Skeletal muscle satellite cell (primary cell): ENCODE results near the gene THADA.

ENCODE experiments used
- H3K27me3 ChIP-seq: 2 replicates; pipeline ENCODE4 v1.7.0; 2013; ENCODE audit warnings: low read length; ENCODE audit not compliant: control insufficient read depth, insufficient read depth
- H3K36me3 ChIP-seq: 2 replicates; pipeline ENCODE4 v1.7.0; 2013; ENCODE audit warnings: mild to moderate bottlenecking, control low read depth, low read length; ENCODE audit not compliant: insufficient read depth
- H3K4me1 ChIP-seq: 2 replicates; pipeline ENCODE4 v1.7.0; 2013; ENCODE audit warnings: low read length; ENCODE audit not compliant: control insufficient read depth, insufficient read depth
- H3K4me2 ChIP-seq: 2 replicates; pipeline ENCODE4 v1.7.0; 2013; ENCODE audit warnings: mild to moderate bottlenecking, low read length
- H3K4me3 ChIP-seq: 2 replicates; pipeline ENCODE4 v1.7.0; 2013; ENCODE audit warnings: low read length
- H3K9ac ChIP-seq: 2 replicates; pipeline ENCODE4 v1.7.0; 2013; ENCODE audit warnings: mild to moderate bottlenecking, low read depth, low read length, moderate library complexity
- H3K9me3 ChIP-seq: replicated peaks from 2 replicates; pipeline ENCODE4 v1.7.0; 2013; ENCODE audit warnings: mild to moderate bottlenecking, control low read depth, low read length

THADA gene

DNA sequence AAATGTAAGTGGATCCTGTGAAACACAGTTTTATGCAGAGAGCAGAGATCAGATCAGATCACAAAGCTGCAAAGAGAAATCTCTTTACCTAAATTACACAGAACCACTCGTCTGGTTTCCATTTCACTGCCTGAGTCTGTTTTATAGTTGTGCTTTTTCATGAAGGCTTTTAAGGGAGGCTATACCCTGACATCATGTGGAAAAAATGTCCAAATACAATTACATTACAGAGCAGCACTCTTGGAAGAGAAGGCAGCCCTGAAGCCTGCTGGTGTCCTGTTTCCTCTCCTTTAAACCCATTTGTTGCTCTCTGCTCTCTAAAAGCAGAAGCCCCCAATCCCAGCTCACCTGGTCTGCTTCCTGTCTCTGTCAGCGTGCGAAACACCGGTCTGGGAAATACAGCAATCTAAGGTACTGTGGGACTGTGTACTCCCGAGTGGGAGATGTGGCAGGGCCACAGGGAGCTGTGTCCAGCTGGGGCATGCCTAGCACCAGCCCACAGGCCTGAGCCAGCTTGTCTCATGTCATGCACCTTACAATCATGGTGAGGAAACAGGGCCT, 344.6 kb downstream of the THADA start:
- peak overlapping the region; percentile 27 for H3K4me2 ChIP-seq
- no peaks in the 10 kb centered on the region for H3K36me3 ChIP-seq
- H3K9ac ChIP-seq, result peak overlapping the region; percentile 29
- peaks cover 12% of the 10 kb centered on the region for H3K4me1 ChIP-seq
- H3K4me3 ChIP-seq, result no peak overlapping the region
- H3K27me3 ChIP-seq, result no peaks in the 10 kb centered on the region
- H3K9me3 ChIP-seq, result no peaks in the 10 kb centered on the region

DNA sequence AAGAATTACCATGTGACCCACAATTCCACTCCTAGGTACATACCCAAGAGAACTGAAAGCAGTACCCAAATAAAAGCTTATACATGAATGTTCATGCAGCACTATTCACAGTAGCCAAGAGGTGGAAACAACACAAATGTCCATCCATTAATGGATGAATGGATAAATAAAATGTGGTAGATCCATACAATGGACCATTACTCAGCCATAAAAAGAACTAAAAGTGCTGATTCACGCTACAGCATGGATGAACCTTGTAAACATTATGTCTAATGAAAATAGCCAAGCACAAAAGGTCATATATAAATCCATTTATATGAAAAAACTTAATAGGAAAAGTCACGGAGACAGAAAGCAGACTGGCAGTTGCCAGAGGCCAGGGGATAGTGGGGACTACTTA, 345.8 kb downstream of the THADA start:
- Histone ChIP-seq H3K36me3 (no peaks in the 10 kb centered on the region), H3K27me3 (no peaks in the 10 kb centered on the region), H3K4me2 (no peak overlapping the region), H3K9ac (no peak overlapping the region), H3K9me3 (no peaks in the 10 kb centered on the region), H3K4me3 (no peak overlapping the region), H3K4me1 (peaks cover 12% of the 10 kb centered on the region)

DNA sequence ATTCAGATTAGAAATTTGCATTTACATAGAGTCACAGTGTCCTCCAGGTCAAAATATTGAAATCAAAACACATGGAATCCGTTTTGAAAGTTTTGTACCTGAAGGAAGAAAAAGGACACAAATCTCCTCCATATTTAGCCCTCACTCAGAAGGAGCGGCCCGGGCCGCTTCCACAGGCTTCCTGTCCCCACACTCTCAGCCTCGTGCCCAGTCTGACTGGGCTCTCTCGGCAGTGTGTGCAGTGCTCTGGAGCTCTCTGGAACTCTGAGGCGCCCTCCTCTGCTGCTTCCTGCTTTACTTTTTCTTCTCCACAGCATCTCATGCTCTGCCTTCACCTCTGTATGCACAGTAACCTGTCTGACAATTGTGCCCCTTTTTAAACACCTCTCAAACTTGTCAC, 347.2 kb downstream of the THADA start:
- Histone ChIP-seq H3K27me3 (no peaks in the 10 kb centered on the region), H3K4me3 (no peak overlapping the region), H3K9me3 (no peaks in the 10 kb centered on the region), H3K9ac (no peak overlapping the region), H3K36me3 (no peaks in the 10 kb centered on the region), H3K4me2 (no peak overlapping the region), H3K4me1 (peaks cover 12% of the 10 kb centered on the region)

DNA sequence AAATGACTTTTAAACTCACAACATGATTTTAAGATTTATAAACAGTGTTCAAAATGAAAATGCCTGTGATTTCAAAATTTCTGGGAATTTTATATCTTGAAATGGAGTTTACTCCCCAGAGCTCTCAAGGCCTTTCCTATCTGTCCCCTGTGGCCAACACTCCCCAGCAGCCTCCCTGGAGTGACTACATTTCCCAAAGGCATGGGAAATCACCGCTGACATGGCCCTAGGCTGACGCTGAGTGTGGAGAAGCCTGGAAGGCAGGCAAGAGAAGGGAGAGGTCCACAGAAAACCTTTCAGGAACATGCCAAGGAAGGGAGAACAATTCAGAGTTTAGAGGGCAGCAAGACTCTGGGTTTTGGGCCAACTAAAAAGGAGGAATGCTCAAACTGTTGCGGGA, 349.2 kb downstream of the THADA start:
- H3K36me3 ChIP-seq, result no peaks in the 10 kb centered on the region
- no peaks in the 10 kb centered on the region for H3K27me3 ChIP-seq
- H3K9ac ChIP-seq, result no peak overlapping the region
- H3K4me3 ChIP-seq, result no peak overlapping the region
- H3K4me1 ChIP-seq, result peaks cover 11% of the 10 kb centered on the region
- no peak overlapping the region for H3K4me2 ChIP-seq
- H3K9me3 ChIP-seq, result no peaks in the 10 kb centered on the region

DNA sequence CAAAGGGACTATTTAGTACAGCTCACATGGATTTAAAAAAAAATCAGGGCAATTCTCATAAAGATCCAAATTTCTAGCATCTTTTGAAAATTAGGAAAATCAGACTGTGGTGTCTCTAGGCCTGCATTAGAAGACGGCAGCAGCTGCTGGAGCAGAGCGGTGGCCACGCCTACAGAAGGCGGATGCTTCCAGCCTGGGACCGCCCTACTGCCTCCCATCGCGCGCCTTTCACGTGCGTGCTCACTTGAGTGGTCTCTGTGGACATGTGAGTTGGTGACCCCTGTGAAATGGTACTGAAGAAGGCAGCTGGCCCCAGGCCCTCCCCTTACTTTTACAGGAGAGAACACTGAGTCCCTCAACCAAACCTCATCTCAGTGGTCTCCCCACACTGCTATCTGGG, 354.3 kb downstream of the THADA start:
- H3K9me3 ChIP-seq, result no peaks in the 10 kb centered on the region
- no peaks in the 10 kb centered on the region for H3K27me3 ChIP-seq
- no peak overlapping the region for H3K9ac ChIP-seq
- no peaks in the 10 kb centered on the region for H3K36me3 ChIP-seq
- no peak overlapping the region for H3K4me2 ChIP-seq
- no peak overlapping the region for H3K4me3 ChIP-seq
- peaks cover 20% of the 10 kb centered on the region for H3K4me1 ChIP-seq

DNA sequence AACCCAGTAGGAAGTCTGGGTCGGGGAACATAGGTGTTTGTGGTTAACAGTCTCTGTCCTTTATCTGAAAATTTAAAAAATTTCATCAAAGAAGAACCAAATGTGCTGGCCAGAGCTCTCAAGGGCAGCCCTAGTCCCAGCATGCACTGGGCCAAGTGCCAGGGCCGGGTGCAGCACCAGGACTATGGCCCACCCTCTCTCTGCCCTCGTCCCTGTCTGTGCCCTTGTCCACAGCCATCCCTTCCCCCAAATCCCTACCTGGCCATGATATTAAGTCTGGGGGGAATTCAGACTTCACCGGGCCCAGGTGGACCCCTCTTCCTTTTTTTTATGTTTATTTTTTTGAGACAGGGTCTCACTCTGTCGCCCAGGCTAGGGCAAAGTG, 355.1 kb downstream of the THADA start:
- Histone ChIP-seq H3K4me1 (peaks cover 20% of the 10 kb centered on the region), H3K9ac (no peak overlapping the region), H3K9me3 (no peaks in the 10 kb centered on the region), H3K4me3 (no peak overlapping the region), H3K36me3 (no peaks in the 10 kb centered on the region), H3K27me3 (no peaks in the 10 kb centered on the region), H3K4me2 (no peak overlapping the region)

DNA sequence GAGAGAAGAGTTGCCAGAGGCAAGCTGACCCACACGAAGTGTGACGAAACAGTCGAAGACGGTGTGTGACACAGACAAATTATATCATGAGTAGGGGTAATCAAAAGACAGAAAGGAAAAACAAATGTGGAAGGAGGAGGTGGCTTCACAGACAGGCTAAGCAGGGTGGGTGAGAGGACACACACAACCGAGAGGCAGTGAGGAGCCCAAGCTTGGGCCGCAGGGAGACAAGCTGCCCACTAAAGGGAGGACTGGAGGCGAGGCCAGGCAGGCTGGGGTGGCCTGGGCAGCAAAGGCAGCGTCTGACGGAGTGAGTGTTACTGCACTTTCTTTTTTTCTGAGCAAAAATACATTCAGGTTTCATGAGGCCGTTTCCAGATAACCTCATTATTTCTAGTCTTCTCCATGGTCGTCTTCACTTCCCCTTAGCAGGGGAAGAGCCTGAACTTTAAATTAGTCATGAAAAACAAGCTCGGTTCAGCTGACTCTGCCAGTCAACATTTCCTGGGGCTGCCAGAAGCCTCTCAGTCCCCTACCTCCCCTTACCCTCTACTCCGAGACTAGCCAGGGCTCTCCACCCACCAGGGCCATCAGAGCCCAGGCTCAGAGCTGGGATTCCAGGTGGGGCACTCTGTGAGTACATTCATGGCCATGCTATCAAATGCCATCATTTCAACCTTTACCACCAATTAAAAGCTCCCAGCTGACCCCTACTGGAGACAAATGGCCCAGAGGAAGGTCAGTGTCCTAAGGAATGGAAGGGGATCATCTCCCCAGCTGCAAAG, 355.7 kb downstream of the THADA start:
- Histone ChIP-seq H3K27me3 (no peaks in the 10 kb centered on the region), H3K4me3 (no peak overlapping the region), H3K4me1 (peaks cover 20% of the 10 kb centered on the region), H3K4me2 (no peak overlapping the region), H3K9ac (no peak overlapping the region), H3K9me3 (no peaks in the 10 kb centered on the region), H3K36me3 (no peaks in the 10 kb centered on the region)

DNA sequence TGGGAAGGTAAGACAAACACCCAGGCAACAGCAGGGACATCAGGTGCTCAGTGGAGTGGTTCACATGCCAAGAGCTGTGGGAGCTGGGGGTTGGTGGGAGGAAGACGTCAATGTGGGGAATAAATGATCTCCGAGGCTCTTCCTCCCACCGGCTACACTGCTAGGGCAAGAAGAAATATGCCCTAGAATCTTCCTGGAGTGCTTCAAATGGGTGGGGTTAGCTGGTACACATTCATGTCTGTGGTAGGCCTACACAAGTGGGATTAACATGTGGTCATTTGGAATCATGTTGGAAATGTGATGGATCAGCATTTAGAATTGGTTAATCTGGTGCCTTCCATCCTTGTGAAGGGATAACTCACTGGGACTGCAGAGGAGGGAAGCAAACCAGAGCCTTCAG, 357.0 kb downstream of the THADA start:
- H3K9me3 ChIP-seq, result no peaks in the 10 kb centered on the region
- H3K4me2 ChIP-seq, result no peak overlapping the region
- no peaks in the 10 kb centered on the region for H3K36me3 ChIP-seq
- no peak overlapping the region for H3K9ac ChIP-seq
- no peak overlapping the region for H3K4me3 ChIP-seq
- peaks cover 20% of the 10 kb centered on the region for H3K4me1 ChIP-seq
- H3K27me3 ChIP-seq, result no peaks in the 10 kb centered on the region

DNA sequence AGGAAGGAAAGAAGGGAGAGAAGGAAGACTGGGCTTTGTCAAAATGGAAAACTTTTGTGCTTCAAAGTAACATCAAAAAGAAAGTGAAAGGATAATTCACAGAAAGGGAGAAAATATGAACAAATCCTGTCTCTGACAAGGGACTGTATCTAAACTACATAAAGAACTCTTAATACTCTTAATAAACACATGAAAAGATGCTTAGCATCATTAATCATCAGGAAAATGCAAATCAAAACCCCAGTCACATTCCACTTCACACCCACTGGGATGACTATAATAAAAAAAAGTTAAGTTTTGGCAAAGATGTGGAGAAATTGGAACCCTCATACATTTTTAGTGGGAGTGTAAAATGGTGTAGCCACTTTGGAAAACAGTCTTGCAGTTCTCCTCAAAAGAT, 357.7 kb downstream of the THADA start:
- Histone ChIP-seq H3K9ac (no peak overlapping the region), H3K4me3 (no peak overlapping the region), H3K4me1 (peaks cover 20% of the 10 kb centered on the region), H3K36me3 (no peaks in the 10 kb centered on the region), H3K9me3 (no peaks in the 10 kb centered on the region), H3K27me3 (no peaks in the 10 kb centered on the region), H3K4me2 (peak overlapping the region; percentile 8)

DNA sequence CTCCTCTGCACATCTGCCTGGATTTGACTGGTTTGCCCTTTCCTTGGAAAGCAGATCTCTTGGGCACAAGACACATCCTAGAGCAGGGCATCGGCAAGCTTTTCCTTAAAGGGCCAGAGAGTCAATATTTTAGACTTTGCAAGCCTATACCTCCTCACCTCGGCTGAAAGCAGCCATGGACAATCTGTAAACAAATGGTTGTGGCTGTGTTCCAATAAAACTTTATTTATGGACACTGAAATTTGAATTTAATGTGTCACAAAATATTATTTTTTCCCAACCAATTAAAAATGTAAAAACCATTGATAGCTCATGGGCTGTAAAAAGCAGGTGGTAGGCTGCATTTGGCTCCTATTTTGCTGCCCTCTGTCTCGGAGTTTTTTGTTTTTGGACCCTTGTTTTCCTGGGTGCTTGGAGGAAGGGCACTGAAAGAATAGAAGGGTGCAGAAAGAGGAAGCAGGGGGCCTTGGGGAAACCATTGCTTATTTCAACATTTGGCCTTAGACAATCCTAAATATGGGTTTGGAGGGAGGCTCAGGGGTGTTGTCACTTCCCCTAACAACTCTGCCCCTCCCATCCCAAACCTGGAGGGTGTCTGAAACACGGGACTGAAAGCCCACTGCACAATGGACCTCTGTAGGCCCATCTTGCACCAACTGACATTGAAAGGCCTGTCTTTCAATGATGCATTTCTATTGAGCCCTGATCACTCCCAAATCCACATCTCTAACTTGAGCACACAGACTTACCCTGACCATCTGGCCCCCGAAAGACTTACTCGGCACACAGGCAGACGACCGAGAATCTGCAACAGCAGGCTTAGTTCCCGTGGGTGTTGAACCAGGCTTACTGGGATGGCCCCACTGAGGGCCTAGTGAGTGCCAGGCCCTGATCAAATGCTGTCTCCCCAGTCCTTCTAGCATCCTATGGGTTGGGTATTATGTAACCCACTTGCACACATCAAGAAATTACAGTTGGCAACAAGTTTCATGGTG, 362.3 kb downstream of the THADA start:
- no peak overlapping the region for H3K4me2 ChIP-seq
- no peak overlapping the region for H3K4me3 ChIP-seq
- H3K9ac ChIP-seq, result no peak overlapping the region
- peaks cover 16% of the 10 kb centered on the region for H3K36me3 ChIP-seq
- peaks cover 15% of the 10 kb centered on the region for H3K4me1 ChIP-seq
- H3K27me3 ChIP-seq, result no peaks in the 10 kb centered on the region
- no peaks in the 10 kb centered on the region for H3K9me3 ChIP-seq

DNA sequence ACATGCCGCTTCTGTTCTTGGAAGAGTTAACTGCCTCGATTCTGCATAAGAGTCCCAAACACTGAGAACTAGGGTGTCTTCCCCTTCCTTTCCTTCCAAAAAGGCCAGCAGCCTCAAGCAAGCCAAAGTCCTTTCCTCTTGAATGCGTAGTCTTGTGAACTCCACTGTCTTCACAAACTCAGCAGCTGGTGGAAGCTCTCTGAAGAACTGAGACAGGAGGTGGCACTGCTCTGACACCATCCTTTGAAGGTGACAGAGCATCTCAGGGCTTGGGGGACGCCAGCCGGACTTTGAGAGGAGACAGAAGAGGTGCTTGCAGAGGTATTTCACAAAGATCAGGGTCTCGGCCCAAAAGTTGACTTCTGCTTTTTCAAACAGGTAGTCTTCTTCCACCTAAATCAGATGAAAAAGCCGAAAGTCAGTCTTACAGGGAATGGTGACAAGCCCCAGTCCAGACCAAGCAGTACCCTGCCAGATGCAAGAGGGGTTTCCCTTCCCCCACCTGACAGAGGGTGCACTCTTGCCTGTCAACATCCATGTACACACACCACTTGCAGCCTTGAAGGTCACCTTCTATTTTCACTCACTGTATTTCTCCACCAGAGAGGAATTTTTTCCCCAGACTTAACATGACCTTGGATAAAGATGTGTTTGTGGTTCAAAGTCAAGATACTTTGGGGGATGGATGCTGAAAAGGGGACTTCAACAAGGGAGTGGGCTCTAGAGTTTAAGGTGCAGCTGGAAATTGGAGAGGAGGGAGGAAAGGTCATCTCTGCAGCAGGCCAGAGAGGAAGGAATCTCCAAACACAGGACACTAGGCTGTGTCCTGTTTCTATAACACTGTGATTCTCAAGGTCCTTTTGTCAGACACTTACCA, 364.6 kb downstream of the THADA start:
- H3K36me3 ChIP-seq, result peaks cover 16% of the 10 kb centered on the region
- H3K9me3 ChIP-seq, result no peaks in the 10 kb centered on the region
- H3K27me3 ChIP-seq, result no peaks in the 10 kb centered on the region
- H3K4me2 ChIP-seq, result no peak overlapping the region
- no peak overlapping the region for H3K4me3 ChIP-seq
- H3K9ac ChIP-seq, result no peak overlapping the region
- H3K4me1 ChIP-seq, result peaks cover 21% of the 10 kb centered on the region
